AG04449 (cell line): ENCODE data around the gene ARHGAP22.

Experiments used
- CTCF ChIA-PET: fragments of 350-600 bp; formaldehyde crosslinking; extraction: SDS; loops from one replicate; lab custom pipeline; 2021; ENCODE audit warnings: antibody characterized with exemption; lab: Yijun Ruan, JAX
- POLR2A ChIA-PET: fragments of 400-600, 350-600 bp; formaldehyde crosslinking; extraction: SDS; loops from one replicate; lab custom pipeline; 2020; ENCODE audit warnings: antibody characterized with exemption, inconsistent platforms; lab: Yijun Ruan, JAX
- DNase-seq: peaks from one replicate; pipeline ENCODE4 v3.0.0-alpha.2; 2010; ENCODE audit warnings: low read depth, low spot score
- H3K4me3 ChIP-seq: 2 replicates; pipeline ENCODE4 v1.5.1; 2011; ENCODE audit warnings: low read depth, mild to moderate bottlenecking, control low read depth, low read length
- CTCF ChIP-seq: IDR thresholded peaks from one replicate; pipeline ENCODE4 v1.5.1; 2011; ENCODE audit warnings: mild to moderate bottlenecking, moderate library complexity, low read length, control low read depth, inconsistent platforms; ENCODE audit not compliant: insufficient read depth; ENCODE audit errors: missing control alignments

Gene ARHGAP22

GRCh38 chr10:48476279-48476982 lies 128.4 kb downstream of the ARHGAP22 start:
- H3K4me3 ChIP-seq = no peak overlapping the region
- TF ChIP-seq CTCF = no peak
- ChIA-PET POLR2A (no interaction called here), CTCF (interaction anchor here (1.8 kb wide), 1 partner anchor 180 kb away, joined by 4 read pairs; no protein-coding TSS in a partner anchor)
- no peak for DNase-seq

- no peak for TF ChIP-seq CTCF
- CTCF ChIA-PET = interaction anchor here (0.8 to 1.3 kb wide), 3 partner anchors 9 to 181 kb away, joined by 3 to 4 read pairs (median 3); no protein-coding TSS in a partner anchor
- DNase-seq = no peak
- POLR2A ChIA-PET = no interaction called here
- no peak overlapping the region for H3K4me3 ChIP-seq
These were observed 129.0 kb downstream of the ARHGAP22 start for GRCh38 chr10:48475943-48476278.

GRCh38 chr10:48474765-48475365 lies 130.0 kb downstream of the ARHGAP22 start:
- POLR2A ChIA-PET = no interaction called here
- DNase-seq = no peak
- H3K4me3 ChIP-seq = no peak overlapping the region
- CTCF ChIA-PET = interaction anchor here (1.0 to 1.3 kb wide), 2 partner anchors 28 to 182 kb away, joined by 3 to 4 read pairs; no protein-coding TSS in a partner anchor
- no peak for TF ChIP-seq CTCF

- CTCF ChIA-PET = no interaction called here
- POLR2A ChIA-PET = no interaction called here
- no peak overlapping the region for H3K4me3 ChIP-seq
- TF ChIP-seq CTCF = no peak
- no peak for DNase-seq
These were observed 131.2 kb downstream of the ARHGAP22 start for GRCh38 chr10:48473704-48474103.

- POLR2A ChIA-PET = no interaction called here
- TF ChIP-seq CTCF = no peak
- no peak for DNase-seq
- CTCF ChIA-PET = interaction anchor here (1.6 kb wide), 1 partner anchor 14 kb away, joined by 4 read pairs; no protein-coding TSS in a partner anchor
- H3K4me3 ChIP-seq = no peak overlapping the region
These were observed 132.3 kb downstream of the ARHGAP22 start for GRCh38 chr10:48472501-48473069.
